ENCODE results near the gene FHOD3.

The FHOD3 gene

DNA sequence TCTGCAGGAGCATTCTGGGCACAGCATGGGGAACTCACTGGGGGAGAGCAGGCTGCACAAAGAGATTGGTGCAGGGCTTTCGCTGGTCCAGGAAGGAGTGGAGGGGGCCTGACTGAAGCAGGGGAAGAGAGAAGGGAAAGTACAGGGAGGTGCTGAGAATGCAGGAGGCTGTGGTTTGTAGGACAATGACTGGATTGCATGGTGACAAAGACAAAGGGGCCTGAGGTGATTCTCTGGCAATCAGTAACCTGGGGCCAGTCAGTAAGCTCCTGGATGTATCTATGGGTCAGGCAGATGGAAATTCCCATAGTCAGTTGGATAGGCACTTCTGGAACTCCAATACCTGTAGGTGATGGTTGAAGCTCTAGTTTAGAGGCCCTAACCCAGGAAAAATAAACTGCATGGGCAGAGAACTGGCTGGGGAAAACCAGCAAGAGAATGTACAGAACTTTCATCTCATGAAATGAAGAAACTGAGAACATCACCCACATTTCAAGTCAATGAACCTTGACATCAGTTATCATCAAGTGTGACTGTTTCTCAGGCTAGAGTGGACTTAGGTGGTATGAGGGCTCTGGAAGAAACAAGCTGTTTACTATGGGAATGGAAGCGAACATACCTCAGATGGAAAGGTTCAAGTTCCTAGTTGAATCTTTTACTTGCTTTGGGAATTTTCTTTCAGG is 338.0 kb downstream of the FHOD3 start:
- no peak for DNase-seq (ENCODE audit: low read depth)
- H3K4me3 ChIP-seq (ENCODE audit: low read depth, low read length) = no peak overlapping the region
- TF ChIP-seq, protein P1, sequence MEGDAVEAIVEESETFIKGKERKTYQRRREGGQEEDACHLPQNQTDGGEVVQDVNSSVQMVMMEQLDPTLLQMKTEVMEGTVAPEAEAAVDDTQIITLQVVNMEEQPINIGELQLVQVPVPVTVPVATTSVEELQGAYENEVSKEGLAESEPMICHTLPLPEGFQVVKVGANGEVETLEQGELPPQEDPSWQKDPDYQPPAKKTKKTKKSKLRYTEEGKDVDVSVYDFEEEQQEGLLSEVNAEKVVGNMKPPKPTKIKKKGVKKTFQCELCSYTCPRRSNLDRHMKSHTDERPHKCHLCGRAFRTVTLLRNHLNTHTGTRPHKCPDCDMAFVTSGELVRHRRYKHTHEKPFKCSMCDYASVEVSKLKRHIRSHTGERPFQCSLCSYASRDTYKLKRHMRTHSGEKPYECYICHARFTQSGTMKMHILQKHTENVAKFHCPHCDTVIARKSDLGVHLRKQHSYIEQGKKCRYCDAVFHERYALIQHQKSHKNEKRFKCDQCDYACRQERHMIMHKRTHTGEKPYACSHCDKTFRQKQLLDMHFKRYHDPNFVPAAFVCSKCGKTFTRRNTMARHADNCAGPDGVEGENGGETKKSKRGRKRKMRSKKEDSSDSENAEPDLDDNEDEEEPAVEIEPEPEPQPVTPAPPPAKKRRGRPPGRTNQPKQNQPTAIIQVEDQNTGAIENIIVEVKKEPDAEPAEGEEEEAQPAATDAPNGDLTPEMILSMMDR (IDR thresholded peaks at IDR 0.05; ENCODE audit: control insufficient read depth, extremely low read depth, insufficient read depth) = no peak

DNA sequence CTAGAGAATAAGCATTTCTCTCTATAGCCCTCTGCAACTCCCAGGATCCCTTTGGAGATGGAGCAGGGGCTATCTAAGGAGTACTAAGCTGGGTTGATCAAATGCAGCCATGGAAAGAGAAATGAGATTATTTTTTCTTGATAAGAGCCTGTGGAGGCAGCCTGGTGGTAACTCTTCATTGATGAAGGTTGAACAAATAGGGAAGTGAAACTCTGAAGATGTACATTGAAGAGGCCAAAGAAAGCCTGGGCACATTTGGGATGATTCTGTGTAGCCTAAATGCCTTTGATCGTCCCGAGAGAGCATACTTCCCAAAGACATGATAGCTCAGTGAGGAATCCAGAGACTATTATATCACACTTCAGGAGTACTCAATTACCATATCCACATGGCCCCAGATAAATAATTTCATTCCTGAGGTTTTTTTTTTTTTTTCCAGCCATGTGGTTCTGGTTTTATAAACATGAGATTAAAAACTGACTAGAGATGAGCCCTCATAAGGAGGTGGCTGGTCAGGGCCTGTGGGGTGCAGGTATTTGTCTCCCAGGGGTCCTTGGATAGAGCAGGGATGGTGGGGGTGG is 338.8 kb downstream of the FHOD3 start:
- TF ChIP-seq, protein P1 (IDR thresholded peaks at IDR 0.05; ENCODE audit: control insufficient read depth, extremely low read depth, insufficient read depth) = no peak
- H3K4me3 ChIP-seq (ENCODE audit: low read depth, low read length) = no peak overlapping the region
- DNase-seq (ENCODE audit: low read depth) = no peak

DNA sequence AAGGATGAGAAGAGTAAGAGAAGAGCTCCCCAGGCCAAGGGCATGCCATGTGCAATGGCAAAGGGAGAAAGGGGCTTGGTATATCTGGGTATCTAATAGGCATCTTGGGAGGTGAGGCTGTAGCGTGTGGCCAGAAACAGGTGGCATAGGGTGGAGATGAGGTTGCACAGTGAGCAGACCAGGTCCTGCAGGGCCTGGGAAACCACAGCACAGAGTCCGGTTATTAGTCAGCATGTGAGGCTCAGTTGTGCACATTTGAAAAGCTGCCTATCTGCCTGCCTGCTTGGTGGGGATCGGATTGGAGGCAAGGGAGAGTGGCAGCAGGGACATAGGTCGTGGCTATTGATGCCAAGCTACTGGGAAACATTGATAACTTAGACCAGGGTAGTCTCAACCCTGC is 340.7 kb downstream of the FHOD3 start:
- H3K4me3 ChIP-seq (ENCODE audit: low read depth, low read length) = no peak overlapping the region
- DNase-seq (ENCODE audit: low read depth) = no peak
- TF ChIP-seq, protein P1 (IDR thresholded peaks at IDR 0.05; ENCODE audit: control insufficient read depth, extremely low read depth, insufficient read depth) = no peak

DNA sequence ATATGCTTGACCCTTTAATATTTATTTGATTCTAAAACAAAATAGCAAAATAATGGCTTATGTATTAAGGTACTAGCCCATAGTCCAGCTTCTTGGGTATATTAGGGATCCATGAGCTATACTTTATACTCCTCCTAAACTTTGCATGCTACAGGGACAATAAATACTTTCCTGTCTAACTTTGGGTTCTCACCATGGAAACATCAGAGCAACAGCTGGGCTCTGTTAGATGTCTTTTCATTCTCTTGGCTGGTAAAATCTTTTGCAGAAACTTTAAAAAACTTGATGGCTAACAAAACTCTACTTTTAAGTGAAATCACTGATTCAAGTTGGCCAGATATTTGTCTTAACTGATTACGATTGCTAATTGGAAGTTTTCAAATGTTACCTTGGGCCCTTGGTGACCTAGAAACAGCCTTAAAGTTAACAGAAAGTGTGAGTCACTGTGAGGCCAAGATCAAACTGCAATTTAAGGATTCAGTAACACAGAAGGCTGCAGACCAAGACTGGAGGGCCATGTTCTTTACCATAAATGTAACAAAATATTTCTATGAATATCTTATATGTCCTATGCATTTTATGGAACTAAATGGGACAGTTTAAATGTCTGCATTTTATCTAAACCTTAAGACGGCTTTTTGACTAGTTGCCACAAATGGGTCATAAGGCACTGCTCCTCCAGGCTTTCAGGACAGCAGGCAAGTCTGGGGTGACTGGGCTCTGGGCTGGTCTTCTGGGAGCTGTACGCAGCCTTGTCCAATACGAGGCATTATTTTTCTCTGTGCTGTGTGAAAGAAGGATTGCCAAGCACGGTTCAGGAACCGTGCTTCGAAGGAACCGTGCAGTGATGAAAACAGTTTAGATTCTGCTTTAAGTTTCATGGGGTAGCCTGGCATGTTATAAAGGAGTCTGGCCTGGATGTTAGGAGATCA is 342.8 kb downstream of the FHOD3 start:
- H3K4me3 ChIP-seq (ENCODE audit: low read depth, low read length) = no peak overlapping the region
- TF ChIP-seq, protein P1 (IDR thresholded peaks at IDR 0.05; ENCODE audit: control insufficient read depth, extremely low read depth, insufficient read depth) = no peak
- DNase-seq (ENCODE audit: low read depth) = no peak

DNA sequence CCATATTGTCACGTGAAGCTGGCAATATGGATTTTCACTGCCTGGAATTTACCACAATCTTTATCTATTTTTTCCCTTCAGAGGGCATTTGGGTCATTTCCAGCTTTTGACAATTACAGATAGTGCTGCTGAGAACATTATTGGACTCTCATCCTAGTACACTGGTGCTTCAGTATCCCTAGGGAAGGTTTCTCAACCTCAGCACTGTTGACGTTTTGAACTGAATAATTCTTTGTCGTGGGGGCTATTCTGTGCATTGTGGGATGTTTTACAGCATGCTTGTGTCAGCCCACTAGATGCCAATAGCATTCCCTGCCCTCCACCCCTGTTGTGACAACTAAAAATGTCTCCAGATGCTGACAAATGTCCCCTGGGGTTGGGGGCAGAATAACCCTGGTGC is 345.5 kb downstream of the FHOD3 start:
- TF ChIP-seq, protein P1 (IDR thresholded peaks at IDR 0.05; ENCODE audit: control insufficient read depth, extremely low read depth, insufficient read depth) = no peak
- H3K4me3 ChIP-seq (ENCODE audit: low read depth, low read length) = no peak overlapping the region
- DNase-seq (ENCODE audit: low read depth) = no peak

DNA sequence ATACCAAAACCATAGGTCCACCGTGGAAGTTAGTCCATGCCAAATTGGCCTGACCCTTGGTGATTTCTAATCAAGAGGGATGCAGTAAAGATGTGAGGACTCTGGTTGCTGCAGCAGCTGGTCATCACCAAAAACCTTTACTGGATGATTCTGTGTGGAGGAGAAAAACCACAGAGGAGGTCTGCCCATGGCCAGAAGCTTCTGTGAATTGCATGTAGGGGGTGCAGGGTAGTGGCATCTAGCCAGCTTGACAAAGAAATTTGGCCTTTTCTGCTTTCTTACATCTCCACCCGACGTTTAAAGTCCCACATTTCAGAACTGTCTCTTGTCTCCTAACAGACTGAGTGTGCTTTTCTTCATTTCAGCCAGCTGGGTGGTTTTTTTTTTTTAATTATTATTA is 351.3 kb downstream of the FHOD3 start:
- no peak overlapping the region for H3K4me3 ChIP-seq (ENCODE audit: low read depth, low read length)
- DNase-seq (ENCODE audit: low read depth) = no peak
- TF ChIP-seq, protein P1 (IDR thresholded peaks at IDR 0.05; ENCODE audit: control insufficient read depth, extremely low read depth, insufficient read depth) = no peak

Data from LNCaP clone FGC (cell line).